ENCODE measurements around the gene MEP1B.

The MEP1B gene

DNA sequence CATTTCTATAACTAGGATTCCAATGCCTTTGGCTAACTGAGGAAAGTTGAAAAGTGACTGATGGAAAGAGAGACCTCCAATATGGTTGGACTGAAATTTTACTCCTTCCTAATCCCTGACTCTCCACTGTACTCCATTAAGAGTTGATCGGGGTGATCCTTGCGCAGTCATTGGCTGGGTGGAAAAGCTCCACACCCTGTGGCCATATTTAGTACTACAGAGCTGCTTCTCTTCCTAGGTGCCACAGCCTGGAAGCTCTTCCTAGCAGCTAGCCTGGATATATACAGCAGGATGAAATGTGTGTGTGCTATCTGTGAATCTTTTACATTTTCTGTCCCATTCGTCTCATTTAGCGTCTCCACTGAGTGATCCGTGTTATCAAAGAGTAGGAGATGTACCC lies 71.2 kb downstream of the MEP1B start:
- TF ChIP-seq, protein P1, sequence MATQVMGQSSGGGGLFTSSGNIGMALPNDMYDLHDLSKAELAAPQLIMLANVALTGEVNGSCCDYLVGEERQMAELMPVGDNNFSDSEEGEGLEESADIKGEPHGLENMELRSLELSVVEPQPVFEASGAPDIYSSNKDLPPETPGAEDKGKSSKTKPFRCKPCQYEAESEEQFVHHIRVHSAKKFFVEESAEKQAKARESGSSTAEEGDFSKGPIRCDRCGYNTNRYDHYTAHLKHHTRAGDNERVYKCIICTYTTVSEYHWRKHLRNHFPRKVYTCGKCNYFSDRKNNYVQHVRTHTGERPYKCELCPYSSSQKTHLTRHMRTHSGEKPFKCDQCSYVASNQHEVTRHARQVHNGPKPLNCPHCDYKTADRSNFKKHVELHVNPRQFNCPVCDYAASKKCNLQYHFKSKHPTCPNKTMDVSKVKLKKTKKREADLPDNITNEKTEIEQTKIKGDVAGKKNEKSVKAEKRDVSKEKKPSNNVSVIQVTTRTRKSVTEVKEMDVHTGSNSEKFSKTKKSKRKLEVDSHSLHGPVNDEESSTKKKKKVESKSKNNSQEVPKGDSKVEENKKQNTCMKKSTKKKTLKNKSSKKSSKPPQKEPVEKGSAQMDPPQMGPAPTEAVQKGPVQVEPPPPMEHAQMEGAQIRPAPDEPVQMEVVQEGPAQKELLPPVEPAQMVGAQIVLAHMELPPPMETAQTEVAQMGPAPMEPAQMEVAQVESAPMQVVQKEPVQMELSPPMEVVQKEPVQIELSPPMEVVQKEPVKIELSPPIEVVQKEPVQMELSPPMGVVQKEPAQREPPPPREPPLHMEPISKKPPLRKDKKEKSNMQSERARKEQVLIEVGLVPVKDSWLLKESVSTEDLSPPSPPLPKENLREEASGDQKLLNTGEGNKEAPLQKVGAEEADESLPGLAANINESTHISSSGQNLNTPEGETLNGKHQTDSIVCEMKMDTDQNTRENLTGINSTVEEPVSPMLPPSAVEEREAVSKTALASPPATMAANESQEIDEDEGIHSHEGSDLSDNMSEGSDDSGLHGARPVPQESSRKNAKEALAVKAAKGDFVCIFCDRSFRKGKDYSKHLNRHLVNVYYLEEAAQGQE (IDR thresholded peaks at IDR 0.05; ENCODE audit: insufficient read depth in 1 of 2, low read depth in 2 of 2, low read length in 2 of 2): no peak
- TF ChIP-seq SIN3A (IDR thresholded peaks at IDR 0.05; ENCODE audit: borderline replicate concordance, insufficient read depth, low read length): no peak
- TF ChIP-seq POLR2AphosphoS5 (IDR thresholded peaks at IDR 0.05; ENCODE audit: low read depth, low read length): no peak
- no peak for TF ChIP-seq TAF1 (IDR thresholded peaks at IDR 0.05; ENCODE audit: borderline replicate concordance, insufficient read depth, low read length)
- no peak for TF ChIP-seq FOXP2 (optimal IDR thresholded peaks at IDR 0.05; ENCODE audit: borderline replicate concordance, extremely low read depth, extremely low read length, insufficient read depth)

DNA sequence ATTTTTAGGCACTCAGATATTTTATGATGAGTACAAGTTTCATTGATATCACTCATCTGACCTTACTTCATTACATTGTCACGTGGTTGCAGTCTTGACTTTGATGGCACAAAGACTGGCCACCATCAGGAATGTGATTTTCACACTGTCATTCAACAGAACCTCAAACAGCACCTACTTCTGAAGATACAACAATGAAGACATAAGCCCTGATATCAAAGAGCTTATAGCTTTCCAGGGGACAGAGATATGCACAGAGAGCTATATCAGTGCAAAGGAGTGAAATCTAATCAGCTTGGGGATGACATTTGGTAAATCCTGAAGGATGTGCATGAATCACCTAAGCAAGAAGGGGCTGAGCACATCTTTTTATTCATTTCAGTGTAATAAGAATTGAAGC lies 72.3 kb downstream of the MEP1B start:
- TF ChIP-seq FOXP2 (optimal IDR thresholded peaks at IDR 0.05; ENCODE audit: borderline replicate concordance, extremely low read depth, extremely low read length, insufficient read depth) (no peak), POLR2AphosphoS5 (IDR thresholded peaks at IDR 0.05; ENCODE audit: low read depth, low read length) (no peak), SIN3A (IDR thresholded peaks at IDR 0.05; ENCODE audit: borderline replicate concordance, insufficient read depth, low read length) (no peak), TAF1 (IDR thresholded peaks at IDR 0.05; ENCODE audit: borderline replicate concordance, insufficient read depth, low read length) (no peak)
- TF ChIP-seq, protein P1 (IDR thresholded peaks at IDR 0.05; ENCODE audit: insufficient read depth in 1 of 2, low read depth in 2 of 2, low read length in 2 of 2): no peak

DNA sequence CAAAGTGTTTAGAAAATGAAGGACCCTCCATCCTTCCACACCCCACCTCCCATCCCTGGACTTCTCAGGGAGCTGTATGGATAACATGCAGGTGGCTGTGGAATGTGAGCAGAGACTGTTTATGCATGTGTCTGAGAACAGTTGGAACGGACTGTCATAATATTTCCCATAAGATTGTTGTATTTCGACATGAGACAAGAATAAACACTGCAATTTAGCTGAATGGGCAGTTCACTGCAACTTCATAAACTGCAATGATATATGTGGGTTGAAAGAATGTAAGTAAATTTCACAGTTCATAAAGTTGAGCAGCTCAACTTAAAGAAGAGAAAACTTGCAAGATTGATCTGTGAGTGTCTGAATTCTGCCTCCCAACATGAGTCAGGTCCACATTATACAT lies 74.6 kb downstream of the MEP1B start:
- TF ChIP-seq, protein P1 (IDR thresholded peaks at IDR 0.05; ENCODE audit: insufficient read depth in 1 of 2, low read depth in 2 of 2, low read length in 2 of 2): no peak
- TF ChIP-seq FOXP2 (optimal IDR thresholded peaks at IDR 0.05; ENCODE audit: borderline replicate concordance, extremely low read depth, extremely low read length, insufficient read depth) (no peak), SIN3A (IDR thresholded peaks at IDR 0.05; ENCODE audit: borderline replicate concordance, insufficient read depth, low read length) (no peak), POLR2AphosphoS5 (IDR thresholded peaks at IDR 0.05; ENCODE audit: low read depth, low read length) (no peak), TAF1 (IDR thresholded peaks at IDR 0.05; ENCODE audit: borderline replicate concordance, insufficient read depth, low read length) (no peak)

DNA sequence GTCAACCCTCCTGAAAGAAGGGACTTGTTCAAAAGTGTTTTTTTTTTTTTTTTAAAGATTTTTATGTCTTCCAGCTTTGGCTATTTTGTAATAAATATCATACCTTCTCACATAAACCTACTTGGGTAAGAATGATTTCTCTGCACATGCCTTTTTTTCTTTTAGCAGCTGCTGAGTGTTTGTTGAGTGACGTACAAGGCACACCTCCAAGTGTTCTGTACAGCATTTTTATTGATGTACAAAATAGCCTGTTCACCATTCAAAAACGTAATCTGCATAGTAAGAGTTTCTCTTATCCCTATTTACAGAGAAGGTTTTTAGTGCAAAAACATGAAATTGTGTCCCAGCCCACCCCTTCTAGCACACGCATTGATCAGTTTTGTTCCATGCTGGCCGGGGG lies 77.6 kb downstream of the MEP1B start:
- TF ChIP-seq TAF1 (IDR thresholded peaks at IDR 0.05; ENCODE audit: borderline replicate concordance, insufficient read depth, low read length) (no peak), SIN3A (IDR thresholded peaks at IDR 0.05; ENCODE audit: borderline replicate concordance, insufficient read depth, low read length) (no peak), POLR2AphosphoS5 (IDR thresholded peaks at IDR 0.05; ENCODE audit: low read depth, low read length) (no peak), FOXP2 (optimal IDR thresholded peaks at IDR 0.05; ENCODE audit: borderline replicate concordance, extremely low read depth, extremely low read length, insufficient read depth) (no peak)
- TF ChIP-seq, protein P1 (IDR thresholded peaks at IDR 0.05; ENCODE audit: insufficient read depth in 1 of 2, low read depth in 2 of 2, low read length in 2 of 2): no peak
